Raji (cell line): ENCODE measurements around the gene ARMC8.

Source experiments
- POLR2A ChIP-seq: IDR thresholded peaks from 2 replicates; pipeline ENCODE4 v1.6.1; 2011; ENCODE audit warnings: low read depth, low read length, control low read depth; ENCODE audit not compliant: insufficient read depth

ARMC8 gene

DNA sequence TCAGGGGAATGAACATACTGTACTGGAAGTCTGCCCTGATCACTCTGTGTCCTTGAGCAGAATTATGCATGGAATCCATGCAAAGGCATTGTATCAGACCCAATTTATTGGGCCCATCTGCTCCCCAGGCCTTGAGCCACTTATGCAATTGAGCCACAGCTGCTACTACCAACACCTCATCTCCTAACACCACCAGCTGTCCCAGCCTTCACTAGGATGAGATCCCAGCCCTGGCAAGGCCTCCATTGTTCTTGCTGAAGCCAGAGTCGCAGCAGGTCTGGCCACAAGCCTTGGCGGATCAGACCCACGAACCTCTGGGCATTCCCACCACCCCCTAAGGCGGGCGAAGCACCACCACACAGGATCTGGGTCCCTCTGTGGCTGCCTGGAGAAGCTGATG, 151.7 kb downstream of the ARMC8 start:
- no peak for TF ChIP-seq POLR2A

DNA sequence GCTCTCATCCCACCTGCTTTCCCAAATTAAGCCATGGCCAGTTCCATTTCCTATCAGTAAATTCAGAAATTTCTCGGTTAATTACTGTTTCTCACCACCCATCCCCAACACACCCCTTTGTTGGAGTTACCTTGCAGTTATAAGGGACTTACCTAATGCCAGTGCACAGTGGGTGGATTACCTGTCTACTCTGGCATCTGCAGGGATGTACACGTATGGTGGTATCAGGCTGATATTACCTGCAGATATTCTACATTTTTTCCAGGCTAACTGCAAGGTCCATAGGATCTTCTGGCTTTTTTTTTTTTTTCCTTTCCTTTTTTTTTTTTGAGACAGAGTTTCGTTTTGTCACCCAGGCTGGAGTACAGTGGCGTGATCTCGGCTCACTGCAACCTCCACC, 153.4 kb downstream of the ARMC8 start:
- no peak for TF ChIP-seq POLR2A

DNA sequence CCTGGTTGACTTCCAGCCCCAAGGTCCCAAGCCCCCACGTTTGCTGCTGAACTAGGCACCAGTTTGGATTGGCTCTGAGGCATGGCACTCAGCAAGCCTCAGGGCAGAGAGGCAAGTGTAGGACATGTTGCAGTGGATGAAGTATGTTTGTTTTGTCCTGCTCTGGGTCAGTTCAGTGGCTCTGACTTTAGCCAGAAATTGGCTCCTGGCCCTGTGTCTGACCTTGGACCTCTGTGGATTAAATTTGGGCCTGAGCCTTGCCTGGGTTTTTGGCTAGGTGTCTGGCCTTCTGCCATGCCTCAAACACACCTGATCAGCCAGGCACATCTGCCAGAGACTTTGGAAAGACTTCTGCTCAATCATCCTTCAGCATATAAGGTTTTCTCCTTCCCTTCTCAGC, 157.7 kb downstream of the ARMC8 start:
- TF ChIP-seq POLR2A: no peak
